ENCODE results near the gene VASH1. TPM values are rescaled to one million over a fixed set of nuclear protein-coding genes. Genes with fewer than 3 reads are reported as not detected.

VASH1 gene
- total RNA-seq, 1 experiment from 2014 or later, result 5.2 TPM

- Histone ChIP-seq H3K4me1 (ENCODE audit: control insufficient read depth, insufficient read depth, low read length) (no peaks in the 10 kb centered on the region), H3K27ac (ENCODE audit: low read length) (no peak overlapping the region), H3K27me3 (ENCODE audit: control insufficient read depth, insufficient read depth, low read length) (0 out of 2 replicates have a peak, but pooled peaks cover 3% of the 10 kb centered on the region), H3K9me3 (ENCODE audit: control insufficient read depth, insufficient read depth, low read depth, low read length) (no peaks in the 10 kb centered on the region), H3K4me3 (ENCODE audit: low read depth in 2 of 2, low read length in 2 of 2) (no peak overlapping the region), H3K36me3 (ENCODE audit: control insufficient read depth, insufficient read depth, low read length) (no peaks in the 10 kb centered on the region)
- ATAC-seq, result no peak
- no TSS peak for BruUV-seq (replicated peaks)
- in situ Hi-C loops (cut with HindIII; ENCODE audit: low pct_unique_long_range_greater_than_20kb, low sequenced_read_pairs) (no loop called here), intact Hi-C loops (cut with micrococcal nuclease; ENCODE audit: unreplicated experiment) (no loop called here)
- no peak for DNase-seq (ENCODE audit: low read depth, low spot score)
- TF ChIP-seq SIN3A (IDR thresholded peaks at IDR 0.05; ENCODE audit: borderline replicate concordance, insufficient read depth, low read depth, low read length) (no peak), REST (IDR thresholded peaks at IDR 0.05; ENCODE audit: insufficient read depth in 1 of 2, low read depth in 2 of 2, low read length in 1 of 2) (no peak), CTCF (IDR thresholded peaks at IDR 0.05) (no peak), TCF7L2 (IDR thresholded peaks at IDR 0.05; ENCODE audit: low read depth, low read length) (no peak), POLR2AphosphoS5 (IDR thresholded peaks at IDR 0.05; ENCODE audit: low read depth, low read length) (no peak)
- ChIA-PET POLR2A (no interaction called here), CTCF (no interaction called here)
These were observed 43.6 kb upstream of the VASH1 start for GRCh38 chr14:76717508-76718290.

GRCh38 chr14:76718306-76719040, 42.8 kb upstream of the VASH1 start:
- no TSS peak for BruUV-seq (replicated peaks)
- in situ Hi-C loops (cut with HindIII; ENCODE audit: low pct_unique_long_range_greater_than_20kb, low sequenced_read_pairs), result no loop called here

More at GRCh38 chr14:76718306-76719040, 42.8 kb upstream of the VASH1 start:
- H3K4me3 ChIP-seq (ENCODE audit: low read depth in 2 of 2, low read length in 2 of 2), result no peak overlapping the region
- TF ChIP-seq TCF7L2 (IDR thresholded peaks at IDR 0.05; ENCODE audit: low read depth, low read length), result no peak
- no peak for TF ChIP-seq POLR2AphosphoS5 (IDR thresholded peaks at IDR 0.05; ENCODE audit: low read depth, low read length)
- intact Hi-C loops (cut with micrococcal nuclease; ENCODE audit: unreplicated experiment), result no loop called here
- H3K9me3 ChIP-seq (ENCODE audit: control insufficient read depth, insufficient read depth, low read depth, low read length), result no peaks in the 10 kb centered on the region
- ChIA-PET POLR2A (interaction anchor here (0.7 kb wide), 1 partner anchor 148 kb away, joined by 7 read pairs; no protein-coding TSS in a partner anchor), CTCF (interaction anchor here (0.6 kb wide), 1 partner anchor 199 kb away, joined by 4 read pairs; no protein-coding TSS in a partner anchor)
- H3K4me1 ChIP-seq (ENCODE audit: control insufficient read depth, insufficient read depth, low read length), result no peaks in the 10 kb centered on the region
- no peak for ATAC-seq
- DNase-seq (ENCODE audit: low read depth, low spot score), result no peak
- H3K27ac ChIP-seq (ENCODE audit: low read length), result no peak overlapping the region
- 0 out of 2 replicates have a peak, but pooled peaks cover 3% of the 10 kb centered on the region for H3K27me3 ChIP-seq (ENCODE audit: control insufficient read depth, insufficient read depth, low read length)
- H3K36me3 ChIP-seq (ENCODE audit: control insufficient read depth, insufficient read depth, low read length), result no peaks in the 10 kb centered on the region
